Measurements from ENCODE around the gene ARID3A.

ARID3A gene

DNA sequence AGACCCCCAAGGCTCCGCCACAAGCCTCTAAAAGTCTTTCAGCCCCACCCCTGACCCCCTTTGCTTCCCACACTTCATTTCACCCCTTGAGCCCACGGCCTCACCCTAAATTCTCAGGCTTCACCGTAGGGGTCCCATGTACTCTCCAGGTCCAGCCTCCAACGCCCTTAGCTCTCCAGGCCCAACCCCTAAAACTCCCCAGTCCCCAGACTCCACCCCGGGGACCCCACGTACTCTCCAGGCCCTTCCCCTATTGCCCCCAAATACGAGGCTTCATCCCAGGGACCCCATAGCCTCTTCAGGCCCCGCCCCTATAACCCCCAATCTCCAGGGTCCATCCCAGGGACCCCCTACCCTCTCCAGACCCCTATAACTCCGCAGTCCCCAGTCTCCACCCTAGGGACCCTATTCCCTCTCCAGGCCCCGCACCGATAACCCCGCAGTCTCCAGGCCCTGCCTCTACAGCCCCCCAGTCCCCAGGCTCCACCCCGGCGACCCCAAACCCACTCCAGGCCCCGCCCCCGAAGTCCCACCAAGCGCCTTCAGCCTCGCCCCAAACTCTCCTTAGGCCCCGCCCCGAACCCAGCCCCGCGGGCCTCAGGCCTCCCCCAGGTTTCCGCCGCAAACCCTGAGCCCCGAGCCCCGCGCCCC lies 33.5 kb upstream of the ARID3A start:
- no peak for DNase-seq

DNA sequence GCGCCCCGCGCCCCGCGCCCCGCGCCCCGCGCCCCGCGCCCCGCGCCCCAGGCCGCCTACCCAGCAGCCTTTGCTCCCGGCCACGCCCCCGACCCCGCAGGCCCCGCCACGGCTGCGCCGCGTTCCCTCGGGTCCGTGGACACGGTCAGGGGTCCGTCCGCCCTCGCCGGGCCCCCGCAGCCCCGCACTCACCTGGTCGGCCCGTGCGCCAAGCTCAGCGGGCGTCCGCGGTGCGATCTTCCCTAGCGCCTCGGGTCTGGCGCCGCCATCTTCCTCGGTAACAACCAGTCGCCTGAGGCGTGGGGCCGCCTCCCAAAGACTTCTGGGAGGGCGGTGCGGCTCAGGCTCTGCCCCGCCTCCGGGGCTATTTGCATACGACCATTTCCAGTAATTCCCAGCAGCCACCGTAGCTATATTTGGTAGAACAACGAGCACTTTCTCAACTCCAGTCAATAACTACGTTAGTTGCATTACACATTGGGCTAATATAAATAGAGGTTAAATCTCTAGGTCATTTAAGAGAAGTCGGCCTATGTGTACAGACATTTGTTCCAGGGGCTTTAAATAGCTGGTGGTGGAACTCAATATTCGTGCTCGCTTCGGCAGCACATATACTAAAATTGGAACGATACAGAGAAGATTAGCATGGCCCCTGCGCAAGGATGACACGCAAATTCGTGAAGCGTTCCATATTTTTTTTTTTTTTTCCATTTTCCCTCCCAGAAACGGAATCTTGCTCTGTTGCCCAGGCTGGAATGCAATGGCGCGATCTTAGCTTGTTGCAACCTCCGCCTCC lies 32.7 kb upstream of the ARID3A start, which contains the start of the genes MED16 and RNU6-9:
MED16 (minus strand) TSS at position 294 of the 796 bp plus-strand sequence. CDS start 2,056 bp downstream, outside the sequence.
RNU6-9 (plus strand) TSS at position 591 of the 796 bp plus-strand sequence.
- DNase-seq, result peak; percentile 94

- DNase-seq, result no peak
Measured at GRCh38 chr19:896434-896833, 29.4 kb upstream of the ARID3A start.

GRCh38 chr19:896999-897398 lies 28.8 kb upstream of the ARID3A start:
- DNase-seq, result no peak

- DNase-seq, result no peak
Measured at GRCh38 chr19:897442-898039, 28.3 kb upstream of the ARID3A start.

DNA sequence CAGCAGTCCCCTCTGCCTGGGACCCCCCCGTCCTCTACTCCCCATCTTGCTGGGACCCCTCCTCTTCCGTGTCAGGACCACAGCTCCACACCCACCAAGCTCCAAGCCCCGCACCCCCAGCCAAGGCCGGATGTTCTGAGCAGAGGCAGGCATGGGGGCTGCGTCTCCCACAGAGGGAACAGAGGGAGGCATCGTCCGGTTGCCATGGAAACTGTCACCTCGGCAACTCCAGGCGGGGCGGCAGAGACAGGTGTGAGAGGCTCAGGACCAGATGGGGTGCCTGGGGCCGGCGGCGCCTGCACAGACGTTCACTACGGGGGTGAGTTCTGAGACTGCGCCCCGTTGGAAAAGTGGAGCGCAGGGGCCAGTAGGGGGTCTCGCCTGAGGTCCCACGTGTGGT lies 27.2 kb upstream of the ARID3A start:
- DNase-seq, result no peak

GRCh38 chr19:899336-900042 lies 26.3 kb upstream of the ARID3A start:
- no peak for DNase-seq

DNA sequence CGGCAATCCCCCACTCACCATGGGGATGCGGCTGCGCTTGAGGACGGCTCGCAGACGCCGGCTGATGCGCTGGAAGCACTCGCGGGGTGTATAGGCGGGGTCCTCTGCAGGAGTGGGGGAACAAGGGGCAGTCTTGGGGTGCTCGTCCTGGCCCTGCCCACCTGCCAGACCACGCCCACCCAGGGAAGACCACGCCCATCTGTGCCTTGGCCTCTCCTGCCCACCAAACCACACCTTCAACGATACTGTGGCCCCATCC lies 25.9 kb upstream of the ARID3A start:
- DNase-seq, result no peak

DNA sequence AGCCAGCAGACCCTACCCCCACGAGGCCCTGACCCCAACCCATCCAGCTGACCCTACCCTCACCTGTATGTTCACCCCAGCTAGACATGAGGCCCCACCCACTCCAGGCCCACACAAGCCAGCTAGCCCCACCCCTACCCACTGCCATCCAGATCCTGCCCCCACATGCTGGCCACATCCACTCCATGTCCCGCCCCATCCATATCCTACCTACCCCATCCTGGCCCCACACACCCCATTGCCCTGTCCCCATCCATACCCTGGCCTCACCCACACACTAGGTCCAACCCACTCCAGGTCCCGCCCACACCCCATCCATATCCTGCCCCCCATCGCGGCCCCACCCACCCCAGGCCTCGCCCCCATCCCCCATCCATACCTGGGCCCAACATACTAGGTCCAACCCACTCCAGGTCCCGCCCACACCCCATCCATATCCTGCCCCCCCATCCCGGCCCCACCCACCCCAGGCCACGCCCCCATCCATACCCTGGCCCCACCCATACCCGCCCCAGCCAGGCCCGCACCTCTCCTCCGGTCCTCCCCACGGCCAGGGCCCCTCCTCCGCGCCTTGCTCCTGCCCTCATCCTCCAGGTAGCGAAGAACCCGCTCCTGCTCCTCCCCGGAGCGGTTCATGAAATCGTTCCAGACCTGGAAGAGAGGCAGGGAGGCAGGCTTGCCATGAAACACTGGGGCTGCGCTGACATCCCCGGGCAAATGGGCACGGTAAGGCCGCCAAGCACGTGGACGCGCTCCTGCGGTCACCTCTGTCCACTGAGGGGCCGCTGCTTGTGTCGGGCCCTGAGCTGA lies 25.3 kb upstream of the ARID3A start:
- DNase-seq, result peak; percentile 63

DNA sequence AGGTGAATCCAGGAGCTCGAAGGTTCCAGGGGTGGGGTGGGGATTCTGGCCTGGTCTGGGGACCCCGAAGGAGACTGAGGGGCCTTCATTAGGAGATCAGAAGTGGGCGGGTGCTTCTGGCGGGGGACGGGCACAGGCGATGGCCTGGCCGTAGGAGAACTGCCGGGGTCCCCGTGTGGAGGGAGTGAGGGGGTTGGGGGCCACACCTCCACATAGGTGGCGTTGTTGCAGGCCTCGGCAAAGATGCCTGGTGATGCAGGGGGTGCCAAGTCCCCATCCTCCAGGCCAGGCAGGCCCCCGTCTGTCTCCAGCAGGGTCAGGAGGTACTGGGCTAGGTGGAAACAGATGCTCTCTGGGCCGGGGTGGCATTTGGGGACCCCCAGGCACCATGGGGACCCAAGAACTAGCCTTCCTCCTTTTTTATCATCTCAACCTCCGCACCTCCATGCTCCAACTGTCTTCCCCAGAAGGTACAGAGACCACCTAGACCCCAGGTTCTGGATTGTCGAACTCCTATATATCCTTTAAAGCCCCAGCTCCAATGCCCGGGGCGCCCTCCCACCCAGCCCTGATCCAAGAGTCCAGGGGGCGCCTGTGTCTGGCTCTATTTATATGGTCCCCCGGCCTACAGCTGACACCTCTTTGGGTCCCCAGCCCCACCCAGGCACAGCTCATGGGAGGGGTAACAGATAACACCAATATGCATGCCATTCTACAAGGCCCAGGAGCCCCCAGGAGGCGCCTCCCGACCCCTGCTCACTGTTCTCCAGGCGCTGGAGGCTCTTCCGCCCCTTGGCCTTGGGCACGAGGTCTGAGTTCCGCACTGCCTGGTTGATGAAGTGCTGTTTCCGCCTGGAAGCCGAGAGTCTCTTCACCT lies 24.4 kb upstream of the ARID3A start:
- no peak for DNase-seq

GRCh38 chr19:902093-902370 lies 23.8 kb upstream of the ARID3A start:
- DNase-seq, result no peak

GRCh38 chr19:902446-903226 lies 23.2 kb upstream of the ARID3A start:
- no peak for DNase-seq

GRCh38 chr19:903266-903797 lies 22.5 kb upstream of the ARID3A start:
- DNase-seq, result no peak

DNA sequence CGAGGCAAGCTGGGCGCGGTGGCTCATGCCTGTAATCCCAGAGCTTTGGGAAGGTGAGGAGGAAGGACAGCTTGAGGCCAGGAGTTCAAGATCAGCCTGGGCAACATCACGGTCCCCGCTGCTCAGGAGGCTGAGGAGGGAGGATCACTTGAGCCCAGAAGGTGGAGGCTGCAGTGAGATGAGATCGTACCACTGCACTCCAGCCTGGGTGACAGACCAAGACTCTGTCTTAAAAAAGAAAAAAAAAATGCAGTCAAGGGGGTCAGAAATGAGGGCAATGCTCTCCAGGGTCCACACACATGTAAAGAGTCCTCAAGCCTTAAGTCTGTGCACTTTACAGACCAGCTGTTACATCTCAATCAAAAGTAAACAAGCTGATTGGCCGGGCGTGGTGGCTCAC lies 21.3 kb upstream of the ARID3A start:
- DNase-seq, result no peak

- DNase-seq, result peak; percentile 65
Measured at GRCh38 chr19:906480-906879, 19.4 kb upstream of the ARID3A start.

GRCh38 chr19:907183-907853 lies 18.5 kb upstream of the ARID3A start:
- peak; percentile 52 for DNase-seq

DNA sequence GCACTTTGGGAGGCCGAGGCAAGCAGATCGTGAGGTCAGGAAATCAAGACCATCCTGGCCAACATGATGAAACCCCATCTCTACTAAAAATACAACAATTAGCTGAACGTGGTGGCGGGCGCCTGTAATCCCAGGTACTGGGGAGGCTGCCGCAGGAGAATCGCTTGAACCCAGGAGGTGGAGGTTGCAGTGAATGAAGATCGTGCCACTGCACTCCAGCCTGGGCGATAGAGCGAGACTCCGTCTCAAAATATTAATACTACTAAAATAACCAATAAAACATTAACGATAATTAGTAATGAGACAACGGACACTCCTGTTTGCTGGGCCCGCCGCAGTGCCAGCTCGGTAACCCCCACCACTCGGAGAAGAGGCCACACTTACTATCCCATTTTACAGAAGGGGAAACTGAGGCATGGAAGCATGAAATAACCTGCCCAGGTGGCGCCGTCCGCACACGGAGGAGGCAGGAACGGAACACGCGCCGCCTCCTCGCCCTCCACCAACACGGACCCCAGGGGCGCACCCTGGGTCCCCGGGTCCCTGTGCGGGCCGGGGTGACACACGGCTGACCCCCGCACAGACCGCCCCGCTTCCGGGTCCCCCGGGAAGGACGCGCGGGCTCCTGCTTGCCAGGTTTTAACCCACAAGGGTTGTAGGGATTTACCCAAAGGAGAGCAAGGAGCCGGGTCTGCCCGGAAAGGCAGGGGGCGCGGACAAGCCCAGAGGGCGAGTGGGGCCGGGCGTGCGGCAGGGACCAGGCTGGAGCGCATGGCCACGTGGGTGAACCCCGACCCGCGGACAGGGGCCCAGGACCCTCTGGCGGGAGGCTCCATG lies 14.4 kb upstream of the ARID3A start:
- DNase-seq, result no peak

GRCh38 chr19:912181-913079 lies 13.4 kb upstream of the ARID3A start:
- DNase-seq, result peak; percentile 61

Measured in CD4-positive, alpha-beta T cell treated with Interleukin-10 for 1 hour (primary cell).